Kidney glomerular epithelial cell (primary cell): ENCODE data around the gene SOX18.

Experiments used
- DNase-seq: peaks from one replicate; lab custom pipeline; 2025; lab: John Stamatoyannopoulos, UW

SOX18 gene

DNA sequence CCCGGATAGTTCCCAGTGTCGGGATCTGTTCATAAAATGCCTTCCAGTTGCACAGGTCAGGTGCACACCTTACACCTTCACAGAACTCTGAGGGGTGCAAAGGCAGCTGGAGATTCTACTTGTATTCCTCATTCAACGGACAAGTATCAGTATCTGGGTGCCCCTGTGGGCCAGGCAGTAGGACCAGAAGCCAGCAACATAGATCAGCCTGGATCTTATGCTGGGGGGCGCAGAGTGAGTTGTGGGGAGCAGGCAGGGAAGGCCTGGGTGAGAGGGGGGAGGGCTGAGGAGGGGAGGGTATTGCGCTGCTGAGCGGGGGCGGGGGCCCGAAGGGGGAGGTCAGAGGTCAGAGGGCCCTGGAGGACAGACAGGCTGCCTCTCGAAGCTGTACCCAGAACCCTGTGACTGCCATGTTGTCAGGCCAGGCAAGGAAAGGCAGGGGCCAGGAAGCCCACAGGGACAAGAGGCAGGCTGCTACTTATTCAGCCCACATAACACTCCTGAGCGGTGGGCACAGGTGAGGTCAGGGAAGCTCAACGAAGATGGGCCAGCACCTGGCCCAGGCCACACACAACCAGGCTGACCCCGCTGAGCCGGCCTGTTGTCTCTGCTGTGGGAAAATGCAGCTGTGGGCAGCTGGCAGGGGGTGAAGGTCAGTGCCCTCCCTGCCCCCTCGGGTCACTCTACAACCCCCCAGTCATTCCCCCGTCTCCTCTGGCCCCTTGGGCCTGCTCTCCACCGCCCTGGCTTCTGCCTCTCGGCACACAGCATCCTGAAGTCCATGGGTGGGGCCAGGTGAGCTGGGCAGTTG, 31.6 kb upstream of the SOX18 start:
- DNase-seq, result no peak

DNA sequence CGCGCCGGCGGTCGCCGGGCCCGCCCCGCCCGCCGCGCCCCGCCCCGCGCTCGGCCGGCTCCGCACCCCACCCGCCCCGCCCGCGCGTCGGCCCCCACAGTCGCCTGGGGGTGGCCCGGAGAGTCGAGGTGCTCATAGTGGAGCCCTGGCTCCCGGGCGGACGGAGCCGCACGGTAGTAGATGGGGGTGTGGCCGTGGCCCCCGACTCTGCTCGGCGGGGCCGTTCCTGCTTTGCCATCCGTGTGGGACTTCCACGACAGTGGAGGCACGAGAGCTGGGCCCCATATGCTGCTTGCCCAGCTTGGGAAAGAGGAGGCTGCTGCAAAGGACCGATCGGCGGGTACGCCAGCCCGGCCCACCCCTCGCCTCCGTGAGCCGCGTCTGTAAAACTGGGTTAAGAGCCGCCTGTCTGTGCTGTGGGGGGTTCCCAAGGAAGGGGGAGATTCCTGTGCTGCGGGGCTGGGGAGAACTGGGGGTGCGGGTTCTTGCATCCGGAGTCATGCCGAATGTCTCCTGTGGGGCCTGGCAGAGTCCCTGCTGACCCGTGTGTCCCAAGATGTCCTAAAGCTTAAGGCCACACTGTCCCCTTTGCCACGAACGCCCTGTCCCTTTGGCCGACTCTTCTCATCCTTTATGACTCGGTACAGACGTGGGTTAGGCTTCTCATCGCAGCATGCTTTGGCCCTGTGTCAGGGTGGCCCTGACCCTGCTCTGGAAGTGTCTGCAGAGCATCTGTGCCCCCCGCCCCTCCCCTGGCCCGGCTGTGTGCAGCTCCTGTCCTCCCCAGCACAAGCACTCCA, 30.8 kb upstream of the SOX18 start, which contains the start of gene OPRL1:
Gene OPRL1, plus strand, starts transcription at position 70 of the 800 bp plus-strand sequence. CDS start 12,639 bp downstream, outside the sequence.
- DNase-seq, result no peak

DNA sequence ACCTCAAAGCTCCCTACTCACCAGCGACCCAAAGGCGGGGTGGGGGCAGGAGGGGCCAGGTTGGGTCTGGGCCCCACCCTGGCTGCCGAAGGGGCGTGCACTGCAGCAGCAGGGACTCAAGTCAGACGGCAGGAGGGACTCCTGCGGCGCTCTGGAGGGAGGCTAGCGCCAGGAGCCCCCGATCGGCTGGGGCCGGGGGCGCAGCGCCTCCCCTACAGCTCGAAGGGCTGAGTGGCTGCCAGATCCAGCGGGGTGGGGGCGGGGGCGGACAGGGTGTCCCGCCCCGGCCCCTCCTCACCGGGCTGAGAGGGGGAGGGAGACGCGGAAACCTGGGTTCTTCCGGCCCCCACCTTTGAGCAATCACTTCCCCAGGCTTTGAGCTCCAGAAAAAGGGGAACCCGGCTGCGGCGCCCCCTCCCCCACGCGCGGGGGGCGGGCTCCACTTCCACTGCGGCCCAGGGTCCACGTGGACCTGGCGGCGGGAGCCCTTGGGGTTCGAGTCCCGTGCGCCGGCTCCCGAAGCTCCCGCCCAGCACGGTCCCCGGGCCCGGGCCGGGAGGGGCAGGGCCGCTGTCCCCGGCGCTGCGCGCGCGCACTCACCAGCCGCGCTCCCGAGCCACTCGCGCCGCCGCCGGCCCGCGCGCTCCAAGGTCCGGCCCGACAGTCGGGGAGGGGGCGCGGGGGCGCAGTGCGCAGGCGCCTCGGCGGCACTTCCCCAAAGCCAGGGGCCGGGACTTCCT, 30.0 kb upstream of the SOX18 start, which contains the start of gene RGS19:
Gene RGS19, minus strand, starts transcription at position 246 of the 740 bp plus-strand sequence. CDS start 2,632 bp downstream, outside the sequence.
- DNase-seq, result peak; percentile 8

DNA sequence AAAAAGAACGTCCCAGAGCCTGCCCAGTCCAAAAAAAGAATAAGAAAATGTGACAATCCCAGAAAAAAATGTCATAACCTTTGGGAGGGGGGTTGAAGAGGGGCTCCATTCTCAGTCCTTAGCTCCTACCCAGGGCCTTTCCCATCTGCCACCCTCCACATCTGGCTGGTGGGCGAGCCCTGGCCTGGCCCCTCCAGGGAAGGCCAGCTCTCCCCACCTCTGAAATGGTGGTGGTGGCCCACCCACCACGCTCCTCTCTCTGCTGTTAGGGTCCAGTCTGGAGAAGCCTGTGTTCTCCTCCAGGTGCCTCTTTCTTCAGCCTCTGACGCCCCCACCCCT, 29.5 kb upstream of the SOX18 start:
- no peak for DNase-seq

DNA sequence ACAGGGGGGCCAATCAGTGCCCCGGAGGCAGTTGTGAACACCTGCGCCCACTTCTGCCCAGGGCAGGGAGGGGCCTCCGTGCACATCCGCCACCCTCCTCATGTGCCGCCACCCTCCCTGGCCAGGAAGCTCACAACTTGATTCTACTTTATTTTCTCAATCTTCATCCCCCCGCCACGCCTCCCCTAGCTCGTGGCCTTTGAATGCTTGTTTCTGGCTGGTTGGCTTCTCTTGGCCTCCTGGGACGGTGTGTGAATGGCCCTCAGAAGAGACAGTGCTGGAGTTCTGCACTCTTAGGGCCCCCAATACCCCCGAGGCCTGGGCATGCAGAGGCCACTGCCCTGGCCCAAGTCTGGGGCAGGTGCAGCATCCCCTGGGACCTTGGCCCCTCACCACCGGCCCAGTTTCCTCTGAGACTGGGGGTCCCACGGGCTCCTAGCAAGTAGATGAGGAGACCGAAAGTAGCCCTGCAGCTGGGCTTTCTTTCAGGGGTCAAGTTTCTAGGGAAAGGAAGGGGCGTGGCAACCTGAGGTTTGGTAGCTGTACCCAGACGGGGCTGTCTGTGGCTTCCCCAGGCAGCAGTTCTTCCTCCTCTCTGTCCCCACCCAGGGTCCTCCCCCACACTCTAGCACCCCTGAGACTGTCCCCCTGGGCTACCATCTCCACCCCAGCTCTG, 28.6 kb upstream of the SOX18 start:
- DNase-seq, result no peak

DNA sequence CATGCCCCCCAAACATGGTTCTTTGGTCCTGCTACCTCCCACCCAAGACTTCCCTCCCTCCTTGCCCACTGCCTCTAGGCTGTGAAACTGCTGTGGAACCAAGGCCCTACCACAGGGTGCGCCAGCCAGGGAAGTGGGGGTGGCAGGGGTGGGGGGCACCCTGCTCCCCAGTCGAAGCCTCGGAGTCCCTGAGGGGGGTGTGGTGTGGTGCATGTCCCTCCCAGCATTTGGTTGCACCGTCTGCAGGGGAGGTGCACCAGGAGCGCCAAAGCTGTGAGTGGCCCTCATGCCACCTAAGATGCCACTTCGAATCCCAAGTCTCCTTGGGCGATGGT, 28.1 kb upstream of the SOX18 start:
- DNase-seq, result no peak

DNA sequence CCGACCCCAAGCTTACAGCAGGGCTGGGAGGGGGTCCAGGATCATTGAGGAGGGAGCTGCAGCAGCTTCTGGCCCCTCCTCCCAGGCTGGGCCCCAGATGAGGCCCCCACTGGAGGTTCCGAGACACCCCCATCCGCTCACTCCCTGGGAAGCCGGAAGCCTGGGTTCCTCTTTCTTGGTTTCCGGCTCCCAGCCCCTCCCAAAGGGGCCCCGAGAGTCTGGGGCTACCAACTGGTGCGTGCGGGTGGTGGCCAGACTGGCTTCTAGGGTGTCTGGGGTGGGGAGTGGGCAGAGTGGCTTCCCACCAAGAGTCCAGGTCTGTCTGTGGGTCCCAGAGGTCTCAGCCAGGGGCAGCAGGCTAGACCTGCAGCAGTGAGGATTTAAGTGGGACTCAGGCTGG, 27.7 kb upstream of the SOX18 start:
- DNase-seq, result no peak

DNA sequence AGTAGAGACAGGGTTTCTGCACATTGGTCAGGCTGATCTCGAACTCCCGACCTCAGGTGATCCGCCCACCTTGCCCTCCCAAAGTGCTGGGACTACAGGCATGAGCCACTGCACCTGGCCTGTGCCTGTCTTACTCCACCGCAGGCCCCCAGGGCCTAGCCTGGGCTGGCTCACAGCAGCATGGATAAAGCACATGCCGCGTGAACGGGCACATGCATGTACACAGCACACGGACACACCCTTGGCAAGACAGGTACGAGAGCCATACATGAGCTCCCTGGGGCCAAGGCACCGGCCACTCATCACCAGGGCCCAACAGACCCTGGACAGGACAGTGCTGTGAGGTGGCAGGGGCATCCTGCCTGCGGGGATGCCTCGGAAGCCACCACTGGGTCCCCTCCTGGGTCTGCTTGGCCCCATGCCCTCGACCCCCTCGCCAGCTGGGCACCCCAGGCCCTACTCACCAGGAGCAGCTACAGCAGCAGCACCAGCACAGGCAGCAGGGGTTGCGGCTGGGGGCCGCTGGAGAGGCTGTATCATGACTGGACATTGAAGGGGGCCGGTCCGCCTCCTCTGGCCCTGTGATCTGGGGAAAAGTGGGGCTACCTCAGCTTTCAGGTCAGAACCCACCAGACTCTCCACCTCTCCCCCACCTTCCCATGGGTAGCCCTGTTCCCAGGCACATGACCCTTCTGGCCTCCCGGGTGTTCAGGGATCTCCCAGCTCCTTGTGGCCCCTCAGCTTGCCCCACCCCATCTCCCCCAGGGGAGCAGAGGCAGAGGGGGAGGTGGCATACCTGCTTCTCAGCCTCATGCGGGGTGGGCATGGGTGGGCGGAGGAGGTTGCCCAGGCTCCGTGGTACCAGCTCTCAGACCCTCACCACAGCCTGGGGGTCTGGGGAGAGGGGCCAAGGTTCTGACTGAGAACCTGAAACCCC, 26.9 kb upstream of the SOX18 start:
- DNase-seq, result no peak

DNA sequence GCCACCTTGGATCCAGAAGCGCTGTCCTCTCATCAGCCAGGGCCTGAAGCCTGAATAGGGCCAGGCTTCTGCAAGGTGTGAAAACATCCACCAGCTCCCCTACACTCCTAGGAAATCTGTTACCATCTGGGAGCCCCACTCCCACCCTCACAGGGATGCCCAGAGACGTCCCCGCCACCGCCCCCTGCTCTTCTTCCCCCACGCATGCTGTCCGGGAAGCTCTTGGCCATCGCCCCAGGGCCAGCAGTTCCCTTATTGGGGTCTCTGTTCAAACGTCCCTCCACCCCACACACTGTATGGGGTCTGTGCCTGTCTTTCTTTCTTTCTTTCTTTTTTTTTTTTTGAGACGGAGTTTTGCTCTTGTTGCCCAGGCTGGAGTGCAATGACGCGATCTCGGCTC, 26.1 kb upstream of the SOX18 start:
- DNase-seq, result no peak

DNA sequence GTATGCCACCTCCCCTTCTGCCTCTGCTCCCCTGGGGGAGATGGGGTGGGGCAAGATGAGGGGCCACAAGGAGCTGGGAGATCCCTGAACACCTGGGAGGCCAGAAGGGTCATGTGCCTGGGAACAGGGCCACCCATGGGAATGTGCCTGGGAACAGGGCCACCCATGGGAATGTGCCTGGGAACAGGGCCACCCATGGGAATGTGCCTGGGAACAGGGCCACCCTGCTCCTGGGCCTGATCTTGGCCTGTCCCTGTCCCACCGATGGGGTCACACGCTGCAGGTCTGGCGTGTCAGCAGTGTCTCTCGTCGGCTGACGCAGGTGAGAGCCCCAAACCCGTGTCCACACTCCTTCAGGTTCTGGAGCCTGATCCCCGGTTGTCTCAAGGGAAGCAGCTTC, 25.5 kb upstream of the SOX18 start:
- DNase-seq, result no peak

DNA sequence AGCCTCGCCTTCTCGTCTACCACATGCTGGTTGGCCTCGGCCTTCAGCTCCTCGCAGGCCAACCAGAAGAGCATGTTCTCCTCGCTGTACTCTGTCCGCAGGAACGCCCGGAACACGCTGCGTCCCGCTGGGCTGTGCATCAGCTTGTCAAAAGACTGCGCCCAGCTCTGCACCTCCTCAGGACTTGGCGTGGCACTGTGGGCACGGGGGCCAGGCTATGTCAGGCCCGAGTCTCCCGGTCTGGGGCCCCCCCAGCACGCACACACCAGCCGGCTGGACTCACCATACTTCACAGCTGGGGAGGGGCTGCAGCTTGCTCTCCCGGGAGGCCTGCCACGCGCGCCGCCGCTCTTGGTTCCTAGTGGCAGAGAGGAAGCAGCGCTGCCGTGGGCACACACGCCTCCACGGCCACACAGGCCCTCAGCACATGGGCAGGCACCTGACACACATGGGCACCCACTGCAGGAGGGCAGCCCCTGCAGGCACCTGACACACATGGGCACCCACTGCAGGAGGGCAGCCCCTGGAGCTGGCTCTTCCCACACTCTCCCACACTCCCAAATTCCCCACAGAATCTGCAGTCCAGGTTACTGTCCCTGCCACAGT, 24.8 kb upstream of the SOX18 start:
- DNase-seq, result no peak

DNA sequence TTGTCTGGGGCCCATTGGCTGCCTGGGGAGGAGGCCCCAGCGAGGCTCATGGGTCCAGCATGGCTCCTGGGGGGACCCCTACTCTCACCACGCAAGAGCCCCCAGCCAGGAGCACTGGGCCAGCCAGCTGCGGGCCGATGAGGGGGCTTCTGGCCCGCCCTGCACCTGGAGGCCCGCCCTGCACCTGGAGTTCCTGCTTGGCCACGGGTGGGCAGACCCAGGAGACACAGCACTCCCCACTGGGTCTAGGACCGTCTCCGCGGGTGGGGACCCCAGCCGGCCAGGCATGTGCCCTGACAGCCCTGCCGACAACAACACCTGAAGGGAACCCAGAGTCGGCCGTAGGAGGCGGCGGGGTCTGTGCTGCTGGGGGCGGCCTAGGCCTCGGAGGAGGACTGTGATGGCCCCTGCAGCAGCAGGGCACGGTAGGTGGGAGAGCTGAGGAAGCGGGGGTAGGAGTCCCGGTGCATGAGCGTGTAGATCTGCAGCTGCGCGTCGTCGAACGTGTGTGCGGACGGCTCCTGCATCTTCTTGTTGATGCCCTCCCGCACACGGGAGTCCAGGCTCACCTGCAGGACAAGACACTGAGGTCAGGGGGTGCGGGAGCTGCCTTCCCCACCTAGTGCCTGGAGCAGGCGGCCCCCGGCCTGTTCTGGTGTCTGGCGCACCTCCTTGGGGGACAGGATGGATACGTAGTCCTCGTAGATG, 24.2 kb upstream of the SOX18 start:
- DNase-seq, result no peak

DNA sequence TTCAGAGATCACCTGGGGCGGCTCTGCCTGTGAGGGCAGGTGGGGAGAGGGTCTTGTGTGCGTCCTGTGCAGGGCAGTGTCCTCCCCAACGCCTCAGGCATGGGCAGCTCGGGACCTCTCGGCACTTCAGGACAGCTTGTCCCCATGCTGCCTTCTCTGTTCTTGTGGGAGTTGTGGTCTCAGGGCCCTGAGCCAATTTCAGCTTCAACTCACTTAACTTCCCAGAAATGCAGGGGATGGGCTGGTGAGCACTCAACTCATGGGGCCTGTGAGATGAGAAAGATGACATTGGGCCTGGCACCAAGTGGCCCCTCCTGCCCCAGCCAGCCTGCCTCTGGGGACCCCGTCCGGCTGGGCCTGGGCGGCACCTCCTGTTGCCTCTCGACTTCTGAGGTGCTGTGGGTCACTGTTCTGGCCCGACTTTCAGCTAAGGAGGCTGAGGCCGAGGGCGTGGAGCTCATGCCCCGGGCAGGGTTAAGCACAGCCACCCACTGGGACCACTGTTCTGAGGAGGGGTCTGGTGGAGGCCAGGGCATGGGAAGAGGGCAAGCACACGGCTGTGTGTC, 23.1 kb upstream of the SOX18 start:
- DNase-seq, result no peak

DNA sequence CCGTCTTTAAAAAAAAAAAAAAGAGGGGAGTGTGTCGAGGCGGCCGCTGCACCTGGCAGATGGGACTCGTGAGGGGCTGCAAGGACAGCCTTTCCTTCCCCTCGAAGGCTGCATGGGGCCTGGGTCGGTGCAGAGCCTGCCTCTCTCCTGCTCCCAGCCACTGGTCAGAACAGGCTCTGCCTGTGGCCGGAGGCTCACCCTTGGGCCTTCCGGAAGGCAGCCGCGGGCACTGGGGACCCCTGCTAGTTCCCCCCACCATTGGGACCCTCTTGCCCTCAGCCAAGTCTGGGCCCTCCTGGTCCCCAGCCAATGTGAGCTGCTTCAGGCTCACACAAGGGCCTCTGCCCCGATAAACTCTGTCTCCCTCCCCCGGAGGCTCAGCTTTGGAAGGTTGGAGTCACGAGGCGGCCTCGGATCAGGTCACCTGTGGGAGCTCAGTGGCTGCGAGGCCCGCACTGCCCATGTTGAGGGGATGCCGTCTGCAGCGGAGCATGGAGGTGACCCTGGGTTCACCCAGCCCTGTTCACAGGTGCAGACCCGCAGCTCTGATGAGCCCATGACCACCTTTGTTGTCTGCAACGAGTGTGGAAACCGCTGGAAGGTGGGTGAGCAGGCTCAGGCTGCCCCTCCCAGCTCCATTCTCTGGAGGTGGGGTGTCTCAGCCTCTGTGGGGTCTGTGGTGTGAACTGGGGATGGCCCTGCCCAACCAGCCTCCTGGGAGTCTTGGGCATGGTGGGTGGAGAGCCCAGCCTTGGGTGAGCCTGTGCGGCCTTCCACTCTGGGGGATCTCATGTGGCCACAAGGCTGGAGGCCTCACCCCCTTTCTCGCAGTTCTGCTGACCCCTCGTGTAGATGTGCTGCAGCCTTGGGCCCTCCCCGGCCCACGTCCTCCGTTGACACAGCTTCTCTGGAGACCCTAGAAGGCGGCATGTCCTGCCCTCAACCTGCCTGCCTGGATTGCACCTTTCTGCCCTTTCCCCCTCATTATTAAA, 22.2 kb upstream of the SOX18 start:
- DNase-seq, result no peak

DNA sequence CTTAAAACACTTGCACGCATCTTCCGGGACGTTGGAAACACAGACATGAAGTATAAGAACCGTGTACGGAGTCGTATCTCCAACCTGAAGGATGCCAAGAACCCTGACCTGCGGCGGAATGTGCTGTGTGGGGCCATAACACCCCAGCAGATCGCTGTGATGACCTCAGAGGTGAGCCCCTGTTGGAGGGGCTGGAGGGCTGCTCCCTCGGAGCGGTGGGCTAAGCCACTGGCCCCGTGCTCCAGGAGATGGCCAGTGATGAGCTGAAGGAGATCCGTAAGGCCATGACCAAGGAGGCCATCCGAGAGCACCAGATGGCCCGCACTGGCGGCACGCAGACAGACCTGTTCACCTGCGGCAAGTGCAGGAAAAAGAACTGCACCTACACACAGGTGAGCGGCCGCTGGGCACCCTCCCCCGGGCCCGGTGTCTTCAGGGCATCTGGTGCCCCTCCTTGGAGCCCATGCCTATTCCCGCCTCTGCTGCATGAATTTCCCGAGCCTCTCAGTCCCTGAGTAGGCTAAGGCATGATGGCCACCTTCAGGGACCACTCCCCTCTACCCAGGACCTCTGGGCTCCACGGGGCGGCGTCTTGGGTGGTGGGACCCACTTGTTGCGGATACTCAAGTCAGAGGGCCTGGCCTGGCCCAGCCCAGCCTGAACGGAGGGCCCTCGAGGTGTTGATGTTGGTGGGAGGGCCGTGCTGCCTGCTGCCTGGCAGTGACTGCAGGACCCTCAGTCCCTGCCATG, 21.0 kb upstream of the SOX18 start:
- no peak for DNase-seq

DNA sequence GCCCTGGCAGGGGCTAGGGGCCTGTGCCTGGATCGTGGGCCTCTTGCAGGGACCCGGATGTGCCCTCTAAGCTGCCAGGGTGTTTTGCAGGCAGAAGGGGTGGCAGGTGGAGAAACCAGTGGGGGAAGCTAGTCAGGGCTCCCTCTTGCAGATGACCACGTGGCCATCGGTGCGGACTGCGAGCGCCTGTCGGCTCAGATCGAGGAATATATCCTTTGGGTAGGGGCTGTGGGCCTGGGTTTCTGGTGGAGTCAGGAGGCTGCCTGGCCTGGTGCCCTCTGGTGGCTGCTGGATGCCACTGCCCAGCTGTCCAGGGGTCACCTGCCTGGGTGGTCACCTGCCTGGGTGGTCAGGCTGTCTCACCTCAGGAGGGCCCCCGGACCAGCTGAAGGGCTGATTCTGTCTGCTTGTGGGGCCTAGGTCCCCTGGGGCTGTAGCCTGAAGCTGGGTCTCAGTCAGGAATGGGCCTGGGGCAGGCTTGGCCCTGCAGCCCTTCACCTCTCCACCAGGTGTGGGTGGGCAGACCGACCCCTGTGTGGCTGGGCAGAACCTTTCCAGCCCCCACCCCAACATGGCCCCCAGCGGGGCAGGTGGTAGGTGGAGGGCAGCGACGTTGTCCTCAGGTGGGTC, 20.3 kb upstream of the SOX18 start:
- DNase-seq, result peak; percentile 24

DNA sequence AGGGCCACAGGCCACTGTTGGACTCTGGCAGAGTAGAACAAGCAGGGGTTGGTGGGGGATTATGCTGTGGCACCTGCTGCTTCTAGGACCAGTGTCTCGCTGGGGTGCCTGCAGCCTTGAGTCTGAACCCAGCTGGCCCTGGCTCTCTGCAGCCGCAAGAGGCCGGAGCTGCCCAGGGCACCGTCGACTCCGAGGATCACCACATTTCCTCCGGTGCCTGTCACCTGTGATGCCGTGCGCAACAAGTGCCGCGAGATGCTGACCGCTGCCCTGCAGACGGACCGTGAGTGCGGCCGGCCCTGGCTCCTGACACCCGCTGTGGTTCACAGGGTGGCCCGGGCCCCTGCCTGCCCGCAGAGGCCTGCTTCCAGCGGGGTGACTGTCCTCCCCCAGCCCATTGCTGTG, 19.8 kb upstream of the SOX18 start:
- DNase-seq, result no peak
